HG02970 (cell line): ENCODE data around the gene MSH4.
"Not testable (repeated sequence)": the region's sequence is repeated elsewhere in the genome, so short reads cannot be mapped to it uniquely, and the experiment has no call there.

Experiments used
- ATAC-seq: cut with Tn5 transposase; IDR thresholded peaks from one replicate; pipeline ENCODE4 v1.9.1; 2021; ENCODE audit warnings: mild to moderate bottlenecking, moderate library complexity, moderate number of reproducible peaks; ENCODE audit not compliant: unreplicated experiment, low FRiP score

The MSH4 gene

DNA sequence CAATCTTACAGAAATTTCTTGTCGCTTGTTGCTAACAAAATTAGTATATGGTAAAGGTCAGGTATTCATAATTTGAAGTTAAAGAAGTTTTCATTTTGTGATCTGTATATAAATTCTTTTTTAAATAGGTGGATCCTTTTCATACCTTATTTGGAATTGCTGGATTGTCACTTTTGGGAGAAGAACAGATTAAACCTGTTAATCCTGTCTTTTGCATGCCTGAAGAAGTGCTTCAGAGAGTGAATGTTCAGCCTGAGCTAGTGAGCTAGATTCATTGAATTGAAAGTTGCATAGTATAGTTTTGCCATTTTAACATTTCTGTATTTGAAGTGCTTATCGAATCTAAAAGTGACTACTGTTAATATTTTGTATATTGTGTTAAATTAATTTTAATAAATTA lies 2.3 kb upstream of the MSH4 start:
- no peak for ATAC-seq

DNA sequence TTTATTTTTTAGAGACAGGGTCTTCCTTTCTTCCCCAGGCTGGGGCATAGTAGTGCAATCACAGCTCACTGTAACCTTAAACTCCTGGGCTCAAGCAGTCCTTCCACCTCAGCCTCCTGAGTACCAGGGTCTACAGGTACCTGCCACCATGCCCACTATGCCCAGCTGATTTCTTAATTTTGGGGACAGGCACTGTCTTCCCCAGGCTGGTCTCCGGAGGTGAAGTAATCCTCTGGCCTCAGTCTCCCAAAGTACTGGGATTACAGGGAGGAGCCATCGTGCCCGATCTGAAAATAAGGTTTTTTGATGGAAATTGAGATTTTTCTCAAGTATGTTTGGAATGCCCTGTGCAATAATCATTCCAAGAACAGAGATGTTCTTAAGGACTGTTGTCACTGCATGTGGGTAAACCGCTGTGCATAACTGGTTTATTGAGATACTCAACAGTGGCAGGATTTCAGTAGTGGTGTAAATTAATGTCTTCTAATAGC lies 934 bp upstream of the MSH4 start:
- no peak for ATAC-seq

DNA sequence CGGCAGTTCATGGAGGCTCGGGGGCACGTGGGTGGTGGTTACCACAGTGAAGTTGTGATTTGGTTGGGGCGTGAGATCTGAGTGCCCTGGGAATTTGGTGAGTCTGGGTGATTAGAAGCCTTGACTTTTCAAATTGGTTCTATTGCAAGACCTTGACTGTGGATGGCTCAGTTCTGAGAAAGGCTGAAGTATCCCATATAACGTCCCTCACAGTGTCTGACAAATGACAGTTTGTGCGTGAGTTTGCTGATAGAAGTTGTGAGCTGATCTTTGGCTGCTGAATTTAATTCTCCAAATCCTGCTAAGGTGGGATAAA lies 549 bp downstream of the MSH4 start:
- ATAC-seq = no peak

DNA sequence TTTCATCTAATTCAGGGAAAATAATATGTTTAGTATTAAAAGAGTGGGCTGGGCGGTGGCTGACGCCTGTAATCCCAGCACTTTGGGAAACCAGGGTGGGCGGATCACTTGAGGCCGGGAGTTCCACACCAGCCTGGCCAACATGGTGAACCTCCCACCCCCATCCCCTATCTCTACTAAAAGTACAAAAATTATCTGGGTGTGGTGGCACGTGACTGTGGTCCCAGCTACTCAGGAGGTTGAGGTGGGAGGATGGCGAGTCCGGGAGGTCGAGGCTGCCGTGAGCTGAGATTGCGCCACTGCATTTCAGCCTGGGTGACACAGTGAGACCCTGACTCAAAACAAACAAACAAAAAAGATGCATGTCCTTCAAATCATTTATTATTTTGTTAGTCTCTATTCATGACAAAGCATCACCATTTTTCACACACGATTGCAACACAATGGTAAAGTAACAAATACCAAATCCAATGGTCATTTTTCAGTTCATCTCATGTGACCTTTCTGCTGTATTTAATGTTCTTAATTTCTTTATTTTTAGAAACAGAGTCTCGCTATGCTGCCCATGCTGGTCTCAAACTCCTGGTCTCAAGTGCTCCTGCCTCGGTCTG lies 1.0 kb downstream of the MSH4 start:
- ATAC-seq = no peak

DNA sequence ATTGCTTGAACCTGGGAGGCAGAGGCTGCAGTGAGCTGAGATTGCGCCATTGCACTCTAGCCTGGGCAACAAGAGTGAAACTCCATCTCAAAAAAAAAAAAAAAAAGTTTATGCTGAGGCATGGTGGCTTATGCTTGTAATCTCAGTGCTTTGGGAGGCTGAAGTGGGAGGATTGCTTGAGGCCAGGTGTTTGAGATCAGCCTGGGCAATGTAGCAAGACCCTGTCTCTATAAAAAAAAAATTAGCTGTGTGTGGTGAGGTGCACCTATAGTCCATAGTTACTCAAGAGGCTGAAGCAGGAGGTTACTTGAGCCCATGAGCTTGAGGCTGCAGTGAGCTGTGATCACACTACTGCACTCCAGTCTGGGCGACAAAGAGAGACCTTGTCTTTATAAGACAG lies 4.8 kb downstream of the MSH4 start:
- not testable (repeated sequence) for ATAC-seq

DNA sequence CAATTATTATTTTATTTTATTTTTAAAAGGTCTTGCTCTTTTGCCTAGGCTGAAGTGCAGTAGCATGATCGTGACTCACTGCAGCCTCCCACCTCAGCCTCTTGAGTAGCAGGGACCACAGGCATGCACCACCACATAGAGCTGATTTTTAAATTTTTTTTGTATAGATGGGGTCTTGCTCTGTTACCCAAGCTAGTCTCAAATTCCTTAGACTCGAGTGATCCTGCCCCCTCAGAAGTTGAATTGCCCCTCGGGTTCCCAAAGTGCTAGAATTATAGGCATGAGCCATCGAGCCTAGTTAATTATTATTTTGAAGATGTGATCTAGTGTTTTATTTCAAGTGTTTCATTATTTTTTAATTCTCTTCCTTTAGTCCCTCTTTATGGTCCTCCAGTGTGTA lies 12.2 kb downstream of the MSH4 start:
- no peak for ATAC-seq

DNA sequence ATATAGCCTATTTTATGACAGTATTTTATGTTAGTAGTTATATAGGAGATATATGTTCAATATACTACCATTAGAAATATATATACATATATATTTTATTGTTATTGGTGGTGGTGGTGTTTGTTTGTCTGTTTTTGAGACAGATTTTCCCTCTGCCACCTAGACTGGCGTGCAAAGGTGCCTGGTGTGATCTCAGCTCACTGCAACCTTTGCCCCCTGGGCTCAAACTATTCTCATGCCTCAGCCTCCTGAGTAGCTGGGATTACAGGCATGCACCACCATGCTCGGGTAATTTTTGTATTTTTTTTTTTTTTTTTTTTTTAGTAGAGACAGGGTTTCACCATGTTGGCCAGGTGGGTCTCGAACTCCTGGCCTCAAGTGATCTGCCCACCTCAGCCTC lies 13.4 kb downstream of the MSH4 start:
- ATAC-seq = not testable (repeated sequence)

DNA sequence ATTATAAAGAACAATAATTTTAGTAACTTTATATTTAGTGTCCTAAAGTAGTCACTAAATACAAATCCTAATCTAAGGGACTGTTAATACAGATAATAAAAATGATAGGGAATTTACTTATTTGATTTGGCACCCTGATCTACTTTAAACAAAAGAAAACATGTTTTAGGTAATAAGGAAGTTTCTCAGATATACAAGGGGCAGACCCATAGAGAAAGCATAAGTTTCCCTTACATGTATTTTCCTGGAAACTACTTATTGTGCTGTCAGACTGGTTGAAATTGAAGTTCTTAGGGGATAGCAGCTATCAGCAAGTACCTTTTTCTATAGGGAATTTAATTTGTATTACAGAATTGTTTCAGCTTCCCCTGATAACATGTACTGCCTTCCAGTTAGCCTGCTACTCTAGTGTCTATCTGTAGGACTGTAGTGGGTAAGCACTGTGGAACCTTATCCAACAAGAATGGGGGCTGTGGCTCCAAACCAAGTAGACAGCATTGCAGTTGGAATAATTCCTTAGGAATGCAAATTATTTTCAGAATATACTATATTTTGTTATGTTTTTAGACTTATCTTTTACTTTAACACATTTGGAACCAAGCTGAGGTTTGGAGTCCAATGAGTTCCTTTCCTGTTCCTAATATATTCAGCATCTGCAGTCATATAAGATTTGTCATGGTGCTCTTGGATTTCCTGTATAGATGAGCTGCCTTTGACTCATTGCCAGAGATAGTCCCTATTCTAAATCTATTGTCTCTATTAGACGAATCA lies 14.7 kb downstream of the MSH4 start:
- ATAC-seq = no peak

DNA sequence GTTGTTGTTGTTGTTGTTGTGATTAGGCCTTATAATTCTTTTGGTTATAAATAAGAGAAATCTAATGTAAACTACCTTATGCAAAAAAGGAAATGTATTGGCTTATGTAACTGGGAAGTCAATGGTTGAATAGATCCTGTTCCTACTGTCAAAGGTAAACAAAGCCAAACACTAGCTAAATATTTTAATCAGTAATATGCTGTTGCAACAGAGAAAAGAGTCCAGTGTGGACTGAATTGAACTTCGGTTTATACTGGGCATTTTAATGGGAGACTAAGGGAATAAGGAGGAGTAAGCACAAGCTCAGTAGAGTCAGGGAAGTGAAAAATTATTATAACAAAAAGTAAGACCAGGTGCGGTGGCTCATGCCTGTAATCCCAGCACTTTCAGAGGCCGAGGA lies 15.4 kb downstream of the MSH4 start:
- no peak for ATAC-seq

DNA sequence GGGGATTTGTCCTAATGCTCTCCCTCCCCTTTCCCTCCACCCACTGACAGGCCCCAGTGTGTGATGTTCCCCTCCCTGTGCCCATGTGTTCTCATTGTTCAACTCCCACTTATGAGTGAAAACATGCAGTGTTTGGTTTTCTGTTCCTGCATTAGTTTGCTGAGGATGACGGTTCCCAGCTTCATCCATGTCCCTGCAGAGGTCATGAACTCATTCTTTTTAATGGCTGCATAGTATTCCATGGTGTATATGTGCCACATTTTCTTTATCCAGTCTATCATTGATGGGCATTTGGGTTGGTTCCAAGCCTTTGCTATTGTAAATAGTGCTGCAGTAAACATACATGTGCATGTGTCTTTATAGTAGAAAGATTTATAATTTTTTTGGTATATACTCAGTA lies 26.9 kb downstream of the MSH4 start:
- not testable (repeated sequence) for ATAC-seq

DNA sequence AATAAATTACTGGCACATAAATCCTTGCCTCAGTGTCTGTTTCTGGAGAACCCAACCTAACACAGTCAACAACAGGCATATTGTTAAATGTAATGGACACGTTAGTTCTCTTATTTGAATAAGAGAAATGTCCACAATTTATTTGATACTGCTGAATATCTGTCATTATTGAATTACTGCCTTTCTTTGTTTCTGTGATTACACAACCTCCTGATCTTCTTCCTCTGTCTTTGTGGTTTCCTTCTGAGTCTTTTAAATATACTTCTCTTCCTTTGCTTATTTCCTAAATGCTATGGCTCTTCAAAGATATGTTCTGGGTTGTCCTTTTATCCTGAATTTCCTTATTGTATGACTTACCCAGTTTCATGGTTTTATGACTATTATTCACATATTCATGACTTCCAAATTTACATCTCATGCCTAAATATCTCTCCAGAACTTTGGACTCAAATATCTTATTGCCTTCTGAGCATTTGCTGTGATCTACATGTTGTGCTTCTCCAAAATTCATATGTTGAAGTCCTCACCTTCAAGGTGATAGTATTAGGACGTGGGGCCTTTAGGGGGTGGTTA lies 39.9 kb downstream of the MSH4 start:
- no peak for ATAC-seq

DNA sequence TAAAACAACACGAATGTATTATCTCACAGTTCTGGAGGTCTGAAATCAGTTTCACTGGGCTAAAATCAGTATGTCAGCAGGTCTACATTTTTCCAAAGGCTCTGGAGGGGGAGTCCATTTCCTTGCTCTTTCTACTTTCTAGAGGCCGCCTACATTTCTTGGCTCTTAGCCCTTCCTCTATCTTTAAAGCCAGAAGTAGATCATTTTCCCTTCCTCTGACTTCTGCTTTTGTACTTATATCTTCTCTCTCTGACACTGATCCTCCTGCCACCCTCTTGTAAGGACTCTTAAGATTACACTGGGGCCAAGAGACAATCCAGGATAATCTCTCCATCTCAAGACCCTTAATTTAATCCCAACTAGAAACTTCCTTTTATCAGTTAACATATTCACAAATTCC lies 41.4 kb downstream of the MSH4 start:
- ATAC-seq = no peak

DNA sequence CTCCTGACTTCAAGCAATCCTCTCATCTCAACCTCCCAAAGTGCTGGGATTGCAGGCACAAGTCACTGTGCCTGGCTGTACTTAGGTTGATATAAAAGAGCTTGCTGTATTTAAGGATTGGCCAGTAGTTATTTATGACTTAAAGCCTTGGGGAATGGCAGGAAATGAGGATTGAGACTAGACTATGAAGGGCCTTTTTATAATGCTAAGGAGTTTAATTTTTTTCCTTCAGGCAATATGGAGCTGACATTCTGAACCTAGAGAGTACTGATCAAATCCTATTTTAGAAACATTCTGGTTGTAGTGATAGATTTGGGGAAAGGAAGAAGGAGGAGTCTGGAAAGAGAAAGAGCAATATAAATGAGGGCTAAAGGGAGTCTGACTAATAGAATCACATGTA lies 44.7 kb downstream of the MSH4 start:
- no peak for ATAC-seq

DNA sequence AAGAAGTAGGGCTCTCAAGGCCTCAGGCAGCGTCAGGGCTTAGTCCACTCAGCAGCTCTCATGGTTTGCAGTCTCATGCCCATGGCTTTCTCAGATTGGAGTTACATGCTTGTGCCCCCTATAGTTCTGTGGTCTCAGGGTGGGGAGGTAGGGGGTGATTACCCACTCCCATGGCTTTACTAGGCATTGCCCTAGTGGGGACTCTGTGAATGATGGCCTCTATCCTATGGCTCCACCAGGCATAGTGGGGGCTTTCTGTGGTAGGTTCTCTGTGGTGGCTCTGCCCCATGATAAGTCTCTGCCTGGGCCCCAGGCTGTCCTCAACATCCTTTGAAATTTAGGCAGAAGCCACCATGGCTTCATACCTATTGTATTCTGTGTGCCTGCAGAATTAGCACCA lies 48.9 kb downstream of the MSH4 start:
- no peak for ATAC-seq

DNA sequence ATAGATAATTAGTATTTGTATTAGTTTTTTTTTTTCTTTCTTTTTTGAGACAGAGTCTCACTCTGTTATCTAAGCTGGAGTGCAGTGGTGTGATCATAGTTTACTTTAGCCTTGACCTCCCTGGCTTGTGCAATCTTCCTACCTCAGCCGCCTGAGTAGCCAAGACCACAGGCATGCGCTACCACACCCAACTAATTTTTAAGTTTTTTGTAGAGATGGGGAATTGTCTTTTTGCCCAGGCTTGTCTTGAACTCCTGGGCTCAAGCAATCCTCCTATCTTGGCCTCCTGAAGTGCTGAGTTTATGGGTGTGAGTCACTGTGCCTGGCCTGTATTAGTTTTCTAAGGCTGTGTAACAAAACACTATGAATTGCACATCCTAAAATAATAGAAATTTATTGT lies 58.3 kb downstream of the MSH4 start:
- ATAC-seq = no peak

DNA sequence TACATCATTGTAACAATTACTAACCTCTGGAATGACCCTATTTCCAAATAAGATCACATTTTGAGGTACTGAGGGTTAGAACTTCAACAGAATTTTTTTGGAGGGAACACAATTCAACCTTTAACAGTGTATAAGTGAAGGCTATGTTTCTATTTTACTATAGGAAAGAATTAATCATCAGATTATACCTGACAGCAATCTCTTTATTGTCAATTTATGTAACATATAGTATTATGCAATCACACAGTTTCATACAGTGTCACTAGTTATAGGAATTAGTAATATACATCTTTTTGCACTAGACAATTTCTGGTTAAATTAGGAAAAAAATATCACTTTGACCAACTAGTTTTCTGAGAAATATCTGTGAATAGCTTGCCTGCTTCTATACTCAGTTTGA lies 59.1 kb downstream of the MSH4 start:
- no peak for ATAC-seq

DNA sequence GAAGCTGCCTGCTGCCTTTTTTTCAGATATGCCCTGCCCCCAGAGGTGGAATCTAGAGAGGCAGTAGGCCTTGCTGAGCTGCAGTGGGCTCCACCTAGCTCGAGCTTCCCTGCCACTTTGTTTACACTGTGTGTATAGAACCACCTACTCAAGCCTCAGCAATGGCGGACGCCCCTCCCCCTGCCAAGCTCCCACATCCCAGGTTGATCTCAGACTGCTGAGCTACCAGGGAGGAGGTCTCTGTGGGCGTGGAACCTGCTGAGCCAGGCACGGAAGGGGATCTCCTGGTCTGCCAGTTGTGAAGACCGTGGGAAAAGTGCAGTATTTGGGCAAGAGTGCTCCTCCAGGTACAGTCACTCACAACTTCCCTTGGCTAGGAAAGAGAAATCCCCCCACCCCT lies 65.1 kb downstream of the MSH4 start:
- no peak for ATAC-seq

DNA sequence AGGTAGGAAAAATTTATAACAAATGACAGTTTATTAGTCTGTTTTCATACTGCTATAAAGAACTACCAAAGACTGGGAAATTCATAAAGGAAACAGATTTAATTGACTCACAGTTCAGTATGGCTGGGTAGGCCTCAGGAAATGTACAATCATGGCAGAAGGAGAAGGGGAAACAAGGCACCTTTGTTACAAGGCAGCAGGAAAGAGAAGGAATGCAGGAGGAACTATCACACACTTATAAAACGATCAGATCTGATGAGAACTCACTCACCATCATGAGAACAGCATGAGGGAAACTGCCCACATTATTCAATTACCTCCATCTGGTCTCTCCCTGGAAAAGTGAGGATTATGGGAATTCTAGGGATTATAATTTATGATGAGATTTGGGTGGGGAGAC lies 74.3 kb downstream of the MSH4 start:
- ATAC-seq = no peak

DNA sequence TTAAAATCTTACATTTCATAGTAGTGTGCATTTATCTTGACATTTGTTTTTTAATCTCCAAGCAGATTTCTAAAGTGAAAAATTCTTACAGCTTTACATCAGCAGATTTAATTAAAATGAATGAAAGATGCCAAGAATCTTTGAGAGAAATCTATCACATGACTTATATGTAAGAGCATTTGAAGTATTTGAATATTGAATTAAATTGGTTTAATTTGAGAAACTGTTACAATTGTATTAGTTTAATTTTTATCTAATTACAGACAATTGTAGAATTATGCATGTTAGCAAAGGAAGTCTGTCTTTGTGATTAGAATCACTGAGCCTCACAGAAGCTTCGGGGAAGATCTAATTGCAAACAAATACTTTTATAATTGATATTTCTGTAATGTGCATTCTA lies 83.3 kb downstream of the MSH4 start:
- ATAC-seq = no peak

DNA sequence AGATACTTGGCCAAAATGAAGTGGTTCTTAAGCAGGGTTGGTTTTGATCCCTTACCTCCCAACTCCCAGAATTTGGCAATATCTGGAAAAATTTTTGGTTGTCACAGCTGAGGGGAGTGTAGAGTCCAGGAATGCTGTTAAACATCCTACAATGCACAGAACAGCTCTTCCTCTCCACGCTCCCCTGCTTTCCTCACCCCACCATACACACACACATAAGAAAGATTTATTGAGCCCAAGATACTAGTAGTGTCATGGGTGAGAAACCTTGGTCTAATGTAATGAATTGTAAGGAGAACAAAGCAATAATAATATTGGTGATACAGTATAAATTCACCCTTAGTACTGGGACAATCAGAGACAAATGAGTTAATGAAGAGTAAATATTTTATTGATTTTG lies 87.8 kb downstream of the MSH4 start:
- ATAC-seq = no peak

DNA sequence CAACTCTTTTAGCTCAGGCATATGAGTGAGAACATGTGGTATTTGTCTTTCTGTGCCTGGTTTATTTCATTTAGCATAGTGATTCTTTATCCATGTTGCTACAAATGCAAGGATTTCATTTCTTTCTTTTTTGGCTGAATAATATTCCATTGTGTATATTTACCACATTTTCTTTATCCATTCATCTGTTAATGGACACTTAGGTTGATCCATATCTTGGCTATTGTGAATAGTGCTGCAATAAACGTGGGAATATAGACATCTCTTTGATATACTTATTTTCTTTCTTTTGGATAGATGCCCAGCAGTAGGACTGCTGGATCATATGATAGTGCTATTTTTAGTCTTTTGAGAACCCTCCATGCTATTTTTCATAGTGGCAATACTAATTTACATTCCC lies 104.7 kb downstream of the MSH4 start:
- ATAC-seq = no peak

DNA sequence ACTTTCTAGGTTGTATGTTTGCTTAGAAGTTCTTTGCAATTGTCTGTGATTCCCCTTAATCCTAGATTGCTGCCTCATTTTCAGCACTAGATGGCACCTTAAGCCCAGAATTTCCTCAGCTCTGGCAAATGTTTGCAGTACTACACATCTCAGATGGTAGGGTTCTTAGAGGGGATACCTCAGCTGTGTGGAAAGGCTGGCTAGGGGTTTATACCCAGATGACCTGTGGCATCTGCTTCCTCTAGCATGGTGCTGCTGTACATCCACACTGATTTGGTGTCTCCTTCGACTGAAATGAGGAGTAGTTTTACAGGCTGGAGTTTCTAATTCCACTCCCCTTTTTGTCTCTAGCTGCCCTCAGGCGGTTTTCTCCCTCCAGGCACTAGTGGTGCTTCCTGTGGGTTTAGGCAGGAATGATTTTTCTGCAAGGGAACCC lies 112.1 kb downstream of the MSH4 start:
- ATAC-seq = no peak
